Body of pancreas (tissue), 4 donors: ENCODE data around the gene RPL9. TPM values are rescaled to one million over a fixed set of nuclear protein-coding genes. Genes with fewer than 3 reads are reported as not detected.
"Not testable (repeated sequence)": the region's sequence is repeated elsewhere in the genome, so short reads cannot be mapped to it uniquely, and the experiment has no call there.

ENCODE experiments used
- ATAC-seq: fragments of 150-250 bp; one replicate; pipeline ENCODE4 v1.9.1; 2016
- DNase-seq, 4 donors: peaks; one replicate each; pipeline ENCODE4 v3.0.0-alpha.2; 2019
- H3K27ac ChIP-seq, 4 donors: fragments of 200-600 bp; sonication (generic); 1 replicate in 3 of 4; 2 replicates in 1 of 4; pipeline versions ENCODE4 v1.5.1 to v1.6.1; 2016 to 2019; ENCODE audit warnings: mild to moderate bottlenecking in 1 of 4, mixed read lengths in 1 of 4, moderate library complexity in 1 of 4
- H3K27me3 ChIP-seq, 2 donors: fragments of 200-600 bp; sonication (generic); one replicate each; pipeline ENCODE4 v1.6.0; 2016; ENCODE audit warnings: mild to moderate bottlenecking in 1 of 2
- H3K36me3 ChIP-seq, 2 donors: fragments of 200-600 bp; sonication (generic); replicated peaks in 1 of 2; 2 replicates each; pipeline ENCODE4 v1.5.1; 2016; ENCODE audit warnings: low read depth in 2 of 2; ENCODE audit not compliant: insufficient read depth in 1 of 2
- H3K4me1 ChIP-seq: fragments of 200-600 bp; sonication (generic); one replicate; pipeline ENCODE4 v1.6.0; 2016
- H3K4me3 ChIP-seq, 2 donors: fragments of 200-600 bp; sonication (generic); 1 replicate in 1 of 2; 2 replicates in 1 of 2; pipeline ENCODE4 v1.5.1; 2016 to 2019
- H3K9me3 ChIP-seq, 3 donors: fragments of 200-600 bp; sonication (generic); 1 replicate in 2 of 3; 2 replicates in 1 of 3; pipeline ENCODE4 v1.5.1; 2016
- POLR2A ChIP-seq, 3 donors: fragments of 450-650 bp; IDR thresholded peaks; one replicate each; pipeline ENCODE4 v1.6.1; 2016; ENCODE audit warnings: antibody characterized with exemption in 3 of 3, mild to moderate bottlenecking in 2 of 3
- WGBS, 2 donors: methylation state at CpG; one replicate each; pipeline ENCODE4 v1.1.5; 2017; 5-methylcytosine and 5-hydroxymethylcytosine counted together
- intact Hi-C: fragments of 100-400 bp; cut with DNase I; formaldehyde crosslinking; loops from one replicate; pipeline ENCODE4 v1.15.1; 2023
- total RNA-seq, 2 donors: library from RNA; depleted of rRNA; stranded (reverse); fragments of >200 nt; gene quantifications; one replicate each; pipeline ENCODE4 v1.1.0, GENCODE V29; 2016
- TF ChIP-seq, protein P1 (sequence below), 7 experiments: fragments of 450-650 bp in 4 of 7; fragments of 200-600 bp in 3 of 7; sonication (generic) in 3 of 7; IDR thresholded peaks; one replicate each; pipeline ENCODE4 v1.5.1; 2016 to 2019; ENCODE audit warnings: antibody characterized with exemption in 7 of 7

Gene RPL9
- total RNA-seq, 2 donors from 2014 or later = 811 to 1,738 TPM

DNA sequence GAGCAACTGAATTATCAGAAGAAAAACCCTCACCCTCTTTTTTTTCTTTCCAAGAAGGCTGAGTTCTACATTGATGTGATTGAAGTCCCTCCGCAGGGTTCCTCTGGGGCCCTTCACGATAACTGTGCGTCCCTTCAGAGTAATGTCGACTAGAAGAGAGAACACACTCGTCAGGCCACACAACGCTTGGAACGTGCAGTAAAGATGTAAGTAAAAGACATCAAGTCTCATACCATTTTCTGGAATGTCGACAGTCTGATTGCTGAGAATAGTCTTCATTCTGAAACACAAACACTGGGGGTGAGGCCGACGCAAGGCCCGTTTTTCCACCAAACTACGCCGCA lies 589 bp downstream of the RPL9 start:
- H3K9me3 ChIP-seq, H3K36me3 ChIP-seq, DNase-seq, ATAC-seq, intact Hi-C loops, H3K27me3 ChIP-seq: not testable (repeated sequence)
- Histone ChIP-seq H3K27ac (peak overlapping the region; percentile 85 to 94 (median 90)), H3K4me1 (peaks cover 38% of the 10 kb centered on the region), H3K4me3 (peak overlapping the region; percentile 39 to 41)
- TF ChIP-seq, protein P1, sequence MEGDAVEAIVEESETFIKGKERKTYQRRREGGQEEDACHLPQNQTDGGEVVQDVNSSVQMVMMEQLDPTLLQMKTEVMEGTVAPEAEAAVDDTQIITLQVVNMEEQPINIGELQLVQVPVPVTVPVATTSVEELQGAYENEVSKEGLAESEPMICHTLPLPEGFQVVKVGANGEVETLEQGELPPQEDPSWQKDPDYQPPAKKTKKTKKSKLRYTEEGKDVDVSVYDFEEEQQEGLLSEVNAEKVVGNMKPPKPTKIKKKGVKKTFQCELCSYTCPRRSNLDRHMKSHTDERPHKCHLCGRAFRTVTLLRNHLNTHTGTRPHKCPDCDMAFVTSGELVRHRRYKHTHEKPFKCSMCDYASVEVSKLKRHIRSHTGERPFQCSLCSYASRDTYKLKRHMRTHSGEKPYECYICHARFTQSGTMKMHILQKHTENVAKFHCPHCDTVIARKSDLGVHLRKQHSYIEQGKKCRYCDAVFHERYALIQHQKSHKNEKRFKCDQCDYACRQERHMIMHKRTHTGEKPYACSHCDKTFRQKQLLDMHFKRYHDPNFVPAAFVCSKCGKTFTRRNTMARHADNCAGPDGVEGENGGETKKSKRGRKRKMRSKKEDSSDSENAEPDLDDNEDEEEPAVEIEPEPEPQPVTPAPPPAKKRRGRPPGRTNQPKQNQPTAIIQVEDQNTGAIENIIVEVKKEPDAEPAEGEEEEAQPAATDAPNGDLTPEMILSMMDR (IDR thresholded peaks at IDR 0.05) = peak in 1 of 7 experiments; percentile 7
- WGBS, 2 donors = 0% methylated on average over 13 of the region's 13 CpGs

DNA sequence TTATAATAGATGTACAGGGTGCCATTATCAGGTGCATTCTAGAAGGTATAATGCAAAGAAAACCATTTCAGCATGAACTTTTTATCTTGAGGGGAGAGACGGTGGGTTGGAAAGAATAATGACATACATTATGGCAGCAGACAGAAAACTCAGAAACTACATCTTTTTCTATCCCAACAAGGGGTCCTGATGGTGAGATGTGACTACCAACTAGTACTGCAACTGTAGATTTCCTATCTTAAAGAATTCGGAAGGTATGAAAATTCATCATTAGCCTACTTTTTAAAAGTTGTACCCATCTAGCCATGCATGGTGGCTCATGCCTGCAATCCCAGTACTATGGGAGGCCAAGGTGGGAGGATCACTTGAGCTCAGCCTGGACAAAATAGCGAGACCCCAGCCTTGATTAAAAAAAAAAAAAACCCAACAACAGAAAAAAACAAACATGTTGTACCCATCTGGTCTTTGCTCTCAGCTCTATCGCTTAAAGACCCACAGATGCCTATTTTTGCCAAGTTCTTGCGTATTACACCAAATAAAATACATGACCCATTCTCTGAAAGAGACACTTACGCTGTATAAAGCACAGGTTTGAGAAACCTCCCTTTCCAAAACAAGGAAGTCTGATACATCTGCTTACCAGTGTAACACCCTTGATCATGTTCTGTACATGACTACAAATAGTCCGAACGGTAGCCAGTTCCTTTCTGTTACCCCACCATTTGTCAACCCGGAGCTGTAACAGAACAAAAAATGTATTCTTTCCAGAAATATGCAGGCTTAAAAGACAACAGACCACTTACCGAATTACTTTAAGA lies 1.6 kb downstream of the RPL9 start:
- Histone ChIP-seq H3K4me1 (peaks cover 38% of the 10 kb centered on the region), H3K36me3 (peaks cover 10 to 15% of the 10 kb centered on the region in 2 donors), H3K9me3 (no peaks in the 10 kb centered on the region), H3K4me3 (peak overlapping the region; percentile 39 to 41), H3K27me3 (no peaks in the 10 kb centered on the region), H3K27ac (peak overlapping the region in 3 of 4 donors; percentile 88 to 94 (median 91))
- DNase-seq (no peak), ATAC-seq (no peak)
- WGBS, 2 donors = 27 to 32% methylated on average over 10 of the region's 10 CpGs
- no peak for TF ChIP-seq POLR2A (IDR thresholded peaks at IDR 0.05)
- TF ChIP-seq, protein P1 (IDR thresholded peaks at IDR 0.05) = no peak
- intact Hi-C loops = no loop called here

DNA sequence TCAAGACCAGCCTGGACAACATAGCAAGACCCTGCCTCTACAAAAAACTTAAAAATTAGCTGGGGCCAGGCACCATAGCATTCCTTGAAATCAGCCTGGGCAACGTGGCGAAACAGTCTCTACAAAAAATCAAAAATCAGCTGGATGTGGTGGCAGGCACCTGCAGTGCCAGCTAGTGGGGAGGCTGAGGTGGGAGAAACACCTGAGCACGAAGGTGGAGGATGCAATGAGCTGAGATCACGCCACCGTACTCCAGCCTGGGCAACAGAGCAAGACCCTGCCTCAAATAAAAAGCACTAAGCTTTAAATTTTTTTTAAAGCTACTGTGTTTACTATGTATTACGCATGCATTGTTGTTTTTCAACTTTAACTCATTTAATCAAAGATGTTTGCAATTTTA lies 3.2 kb downstream of the RPL9 start:
- intact Hi-C loops = no loop called here
- no peak overlapping the region for H3K4me3 ChIP-seq
- DNase-seq (no peak), ATAC-seq (no peak)
- no peak for TF ChIP-seq POLR2A (IDR thresholded peaks at IDR 0.05)
- TF ChIP-seq, protein P1 (IDR thresholded peaks at IDR 0.05) = no peak
- no peak overlapping the region for H3K27ac ChIP-seq
- H3K9me3 ChIP-seq = no peaks in the 10 kb centered on the region
- peaks cover 10 to 15% of the 10 kb centered on the region in 2 donors for H3K36me3 ChIP-seq
- peaks cover 50% of the 10 kb centered on the region for H3K4me1 ChIP-seq
- H3K27me3 ChIP-seq = no peaks in the 10 kb centered on the region
- WGBS, 2 donors = 86 to 87% methylated on average over 6 of the region's 6 CpGs

DNA sequence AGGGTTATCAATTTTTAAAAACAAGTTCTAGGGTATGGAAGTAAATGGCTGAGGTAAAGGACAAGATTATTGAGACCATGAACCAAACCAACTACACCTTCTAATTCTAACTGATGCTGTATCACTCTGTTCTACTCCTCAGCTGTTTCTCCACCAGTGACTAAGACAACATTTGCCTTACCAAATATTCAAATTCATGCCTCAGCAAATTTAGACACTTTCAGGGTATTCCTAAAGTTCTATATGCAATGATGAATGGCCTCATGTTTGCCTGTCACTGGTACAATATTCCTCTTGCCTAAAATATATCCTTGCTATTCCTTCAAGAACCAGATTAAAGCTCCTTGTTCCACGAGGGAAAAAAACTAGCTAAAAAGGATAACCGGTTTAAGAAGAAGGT lies 5.0 kb downstream of the RPL9 start:
- DNase-seq = no peak
- ATAC-seq = no peak
- no peaks in the 10 kb centered on the region for H3K27me3 ChIP-seq
- H3K27ac ChIP-seq = no peak overlapping the region
- peaks cover 46% of the 10 kb centered on the region for H3K4me1 ChIP-seq
- TF ChIP-seq POLR2A (IDR thresholded peaks at IDR 0.05) = no peak
- TF ChIP-seq, protein P1 (IDR thresholded peaks at IDR 0.05) = no peak
- H3K36me3 ChIP-seq = peaks cover 10 to 15% of the 10 kb centered on the region in 2 donors
- H3K4me3 ChIP-seq = no peak overlapping the region
- WGBS, 2 donors = 65 to 70% methylated on average over 2 of the region's 2 CpGs
- intact Hi-C loops = no loop called here
- H3K9me3 ChIP-seq = no peaks in the 10 kb centered on the region
